WI38 (cell line): ENCODE results near the gene SEMA3C.

Source experiments
- H3K4me3 ChIP-seq: 2 replicates; pipeline ENCODE4 v1.5.1; 2011; ENCODE audit warnings: low read depth, mild to moderate bottlenecking, control low read depth, low read length
- TF ChIP-seq, protein P1 (sequence below): IDR thresholded peaks from 2 replicates; pipeline ENCODE4 v1.5.1; 2012; ENCODE audit warnings: low read depth, mild to moderate bottlenecking, control low read depth, low read length

SEMA3C gene

DNA sequence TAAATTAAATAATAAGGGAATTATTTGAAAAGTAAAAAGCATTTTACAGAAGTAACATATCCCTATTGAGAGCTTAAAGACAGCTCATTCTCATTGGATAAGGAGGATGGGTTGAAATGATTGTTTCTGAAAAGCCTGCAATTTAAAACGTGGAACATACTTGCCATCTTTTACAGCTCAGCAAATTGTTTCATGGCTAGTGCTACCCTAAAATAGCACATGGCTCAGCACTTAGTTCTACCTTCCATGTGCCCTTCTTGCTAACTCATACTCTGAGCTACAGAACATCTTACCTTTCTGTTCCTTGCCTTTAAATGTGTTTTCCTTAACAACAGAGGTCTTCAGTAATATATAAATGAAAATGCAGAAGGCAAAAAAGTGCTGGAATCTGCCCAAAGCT, 8.6 kb downstream of the SEMA3C start:
- TF ChIP-seq, protein P1, sequence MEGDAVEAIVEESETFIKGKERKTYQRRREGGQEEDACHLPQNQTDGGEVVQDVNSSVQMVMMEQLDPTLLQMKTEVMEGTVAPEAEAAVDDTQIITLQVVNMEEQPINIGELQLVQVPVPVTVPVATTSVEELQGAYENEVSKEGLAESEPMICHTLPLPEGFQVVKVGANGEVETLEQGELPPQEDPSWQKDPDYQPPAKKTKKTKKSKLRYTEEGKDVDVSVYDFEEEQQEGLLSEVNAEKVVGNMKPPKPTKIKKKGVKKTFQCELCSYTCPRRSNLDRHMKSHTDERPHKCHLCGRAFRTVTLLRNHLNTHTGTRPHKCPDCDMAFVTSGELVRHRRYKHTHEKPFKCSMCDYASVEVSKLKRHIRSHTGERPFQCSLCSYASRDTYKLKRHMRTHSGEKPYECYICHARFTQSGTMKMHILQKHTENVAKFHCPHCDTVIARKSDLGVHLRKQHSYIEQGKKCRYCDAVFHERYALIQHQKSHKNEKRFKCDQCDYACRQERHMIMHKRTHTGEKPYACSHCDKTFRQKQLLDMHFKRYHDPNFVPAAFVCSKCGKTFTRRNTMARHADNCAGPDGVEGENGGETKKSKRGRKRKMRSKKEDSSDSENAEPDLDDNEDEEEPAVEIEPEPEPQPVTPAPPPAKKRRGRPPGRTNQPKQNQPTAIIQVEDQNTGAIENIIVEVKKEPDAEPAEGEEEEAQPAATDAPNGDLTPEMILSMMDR = no peak

DNA sequence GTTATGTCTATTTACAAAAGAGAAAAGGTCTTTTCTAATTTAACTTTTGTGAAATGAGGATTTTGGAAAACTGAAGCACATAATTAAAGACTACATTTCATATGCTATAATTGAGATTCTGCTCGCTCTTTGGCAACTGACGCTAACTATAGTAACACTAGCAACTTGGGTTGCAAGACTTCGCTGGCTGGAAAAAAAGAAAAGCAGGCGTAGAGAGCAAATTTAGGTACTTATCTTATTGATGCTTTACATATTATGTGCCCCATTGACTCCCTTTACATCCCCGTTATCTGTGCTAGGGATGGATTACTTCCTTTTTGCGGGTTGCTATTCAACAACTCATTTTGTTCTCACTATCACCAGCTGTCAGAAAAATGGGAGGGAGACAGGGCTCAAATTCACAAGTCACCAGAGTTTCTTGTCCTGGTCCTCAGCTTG, 10.5 kb downstream of the SEMA3C start:
- H3K4me3 ChIP-seq = no peak overlapping the region
- TF ChIP-seq, protein P1 = no peak

More for the DNA sequence above, 8.6 kb downstream of the SEMA3C start:
- H3K4me3 ChIP-seq = no peak overlapping the region

DNA sequence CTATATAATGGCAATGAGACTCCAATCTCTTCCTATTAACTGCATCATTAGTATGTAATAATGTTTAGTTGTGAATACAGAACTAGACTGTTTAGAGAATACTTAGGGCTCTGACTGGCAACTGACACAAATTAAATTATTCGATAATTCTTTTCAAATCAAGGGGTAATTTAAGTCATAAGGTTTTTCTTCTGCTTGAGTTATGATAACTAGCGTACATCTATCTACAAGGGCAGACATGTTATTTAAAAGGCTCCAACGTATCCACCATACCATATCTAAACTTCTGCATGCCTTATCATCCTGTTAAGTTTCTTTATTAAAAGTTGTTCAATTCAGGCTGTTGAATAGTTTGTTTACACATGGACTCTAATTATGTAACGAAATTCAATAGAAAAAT, 11.2 kb downstream of the SEMA3C start:
- no peak overlapping the region for H3K4me3 ChIP-seq
- TF ChIP-seq, protein P1 = no peak

DNA sequence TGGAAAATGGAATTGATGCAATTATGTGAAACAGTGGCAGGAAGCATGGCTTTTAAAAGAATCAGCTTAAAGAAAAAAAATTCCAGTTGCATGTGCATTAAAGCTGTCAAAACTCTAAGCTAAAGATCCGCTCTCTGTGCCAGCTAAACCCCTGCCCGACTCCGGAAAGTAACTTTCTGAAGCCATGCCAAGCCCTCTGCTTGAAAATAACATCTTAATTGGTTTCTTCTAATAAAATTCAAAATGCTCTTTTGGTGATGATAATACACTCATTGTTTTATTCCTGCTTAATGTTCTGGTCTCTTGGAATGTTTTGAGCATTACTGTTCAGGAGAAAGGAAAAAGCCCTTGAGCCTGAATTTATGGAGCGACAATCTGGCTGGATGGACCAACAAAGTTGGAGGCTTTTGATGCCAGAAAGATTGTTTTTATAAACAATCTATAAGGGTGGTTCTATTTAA, 11.7 kb downstream of the SEMA3C start:
- TF ChIP-seq, protein P1 = no peak
- H3K4me3 ChIP-seq = no peak overlapping the region

DNA sequence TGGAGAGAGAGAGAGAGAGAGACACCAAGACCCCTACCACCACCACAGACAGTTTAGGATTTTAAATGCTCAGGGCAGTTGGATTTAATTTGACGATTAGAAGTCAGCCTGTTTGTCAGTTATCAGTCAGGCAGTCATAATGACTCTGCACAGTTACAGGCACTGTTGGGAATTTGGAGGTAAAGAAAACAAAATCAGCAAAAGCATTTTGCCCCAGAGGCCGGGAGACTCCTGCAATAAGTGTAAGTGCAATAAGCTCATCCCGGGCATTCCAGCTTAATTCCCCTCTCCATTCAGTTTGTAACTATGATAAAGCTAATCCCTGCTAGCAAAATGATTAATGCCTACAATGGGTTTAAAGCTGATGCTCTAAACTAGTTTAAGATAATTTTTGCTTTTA, 13.5 kb downstream of the SEMA3C start:
- TF ChIP-seq, protein P1 = no peak
- no peak overlapping the region for H3K4me3 ChIP-seq

DNA sequence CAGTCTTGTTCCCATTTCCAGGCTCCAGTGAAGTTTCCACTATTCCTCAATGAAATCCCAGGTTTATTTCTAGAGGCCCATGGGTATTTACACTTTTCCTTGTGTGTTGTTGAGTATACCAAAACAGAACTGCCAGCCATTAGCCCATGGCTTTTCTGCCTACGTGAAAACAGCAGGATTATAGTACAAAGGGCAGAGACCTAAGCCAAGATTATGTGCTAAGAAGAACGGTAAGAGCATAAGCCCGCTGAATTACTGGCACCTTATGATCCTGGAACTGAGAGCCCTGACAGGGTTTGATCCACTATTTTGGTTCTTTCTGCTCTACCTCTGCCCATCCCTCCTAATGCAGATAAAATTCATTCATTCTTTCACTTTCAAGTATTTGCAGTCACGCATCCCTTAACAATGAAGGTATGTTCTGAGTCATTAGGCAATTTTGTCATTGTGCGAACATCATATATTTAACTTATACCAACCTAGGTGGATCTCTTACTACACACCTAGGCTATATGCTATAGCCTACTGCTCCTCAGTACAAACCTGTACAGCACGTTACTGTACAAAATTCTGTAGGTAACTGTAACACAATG, 16.0 kb downstream of the SEMA3C start:
- TF ChIP-seq, protein P1 = no peak
- H3K4me3 ChIP-seq = no peak overlapping the region

DNA sequence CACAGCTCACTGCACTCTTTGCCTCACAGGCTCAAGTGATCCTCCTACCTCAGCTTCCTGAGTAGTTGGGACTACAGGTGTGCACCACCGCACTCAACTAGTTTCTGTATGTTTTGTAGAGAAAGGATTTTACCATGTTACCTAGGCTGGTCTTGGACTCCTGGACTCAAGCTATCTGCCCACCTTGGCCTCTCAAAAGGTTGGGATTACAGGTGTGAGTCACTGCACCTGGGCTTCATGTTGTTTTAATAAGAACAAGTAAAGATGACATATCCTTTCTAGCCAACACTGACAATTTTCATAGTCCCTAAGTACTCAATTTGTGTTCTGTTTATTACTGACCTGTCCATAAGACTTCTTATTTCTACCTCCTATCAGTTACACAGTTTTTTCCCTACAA, 16.8 kb downstream of the SEMA3C start:
- H3K4me3 ChIP-seq = no peak overlapping the region
- TF ChIP-seq, protein P1 = no peak
